ENCODE measurements around the gene RAC3. TPM values are rescaled to one million over a fixed set of nuclear protein-coding genes. Genes with fewer than 3 reads are reported as not detected.

RAC3 gene
- total RNA-seq, 4 donors from 2014 or later: 0.50 to 6.9 (median 0.54) TPM; not detected in 1

DNA sequence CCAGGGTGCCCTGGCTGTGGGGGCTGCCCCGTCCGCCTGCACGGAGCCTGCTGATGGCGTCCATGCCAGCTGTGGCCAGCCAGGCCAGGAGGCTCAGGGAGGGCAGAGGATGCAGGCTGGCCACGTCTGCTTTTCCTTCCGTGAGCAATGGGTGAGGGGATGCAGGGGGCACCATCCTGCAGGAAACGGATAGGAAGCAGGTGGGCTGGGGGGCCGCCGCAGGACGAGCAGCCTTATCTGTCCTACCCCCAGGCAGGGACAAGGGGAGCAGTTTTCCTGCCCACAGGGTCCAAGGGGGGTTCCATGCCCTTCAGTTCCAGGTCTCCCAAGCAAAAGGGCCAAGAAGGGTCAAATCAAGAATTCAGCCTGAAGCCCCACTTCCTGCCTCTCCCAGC, 27.4 kb downstream of the RAC3 start:
- peaks cover 0 to 20% (median 1%) of the 10 kb centered on the region in 3 donors for H3K4me1 ChIP-seq
- no peaks in the 10 kb centered on the region for H3K9me3 ChIP-seq
- no peak overlapping the region for H3K4me3 ChIP-seq
- ATAC-seq: no peak
- H3K27ac ChIP-seq: no peak overlapping the region
- no CpG with 5 or more reads among the region's 10 CpGs for WGBS, 2 donors (ENCODE audit: low coverage in 1 of 2)
- TF ChIP-seq EP300 (IDR thresholded peaks at IDR 0.05) (no peak), POLR2AphosphoS5 (IDR thresholded peaks at IDR 0.05) (no peak), CTCF (IDR thresholded peaks at IDR 0.05) (no peak), POLR2A (IDR thresholded peaks at IDR 0.05) (no peak)
- H3K27me3 ChIP-seq: no peaks in the 10 kb centered on the region
- peaks cover 0 to 100% of the 10 kb centered on the region in 2 donors for H3K36me3 ChIP-seq

- no peak overlapping the region for H3K27ac ChIP-seq
- peaks cover 0 to 20% (median 7%) of the 10 kb centered on the region in 3 donors for H3K4me1 ChIP-seq
- no peaks in the 10 kb centered on the region for H3K27me3 ChIP-seq
- H3K9me3 ChIP-seq: no peaks in the 10 kb centered on the region
- H3K4me3 ChIP-seq: no peak overlapping the region
- no peak for ATAC-seq
- peaks cover 0 to 99% of the 10 kb centered on the region in 2 donors for H3K36me3 ChIP-seq
- TF ChIP-seq CTCF (IDR thresholded peaks at IDR 0.05) (no peak), EP300 (IDR thresholded peaks at IDR 0.05) (no peak), POLR2A (IDR thresholded peaks at IDR 0.05) (no peak), POLR2AphosphoS5 (IDR thresholded peaks at IDR 0.05) (no peak)
- WGBS, 2 donors (ENCODE audit: low coverage in 1 of 2): no CpG with 5 or more reads among the region's 19 CpGs
Observed at GRCh38 chr17:82059272-82060000, 28.0 kb downstream of the RAC3 start.

- Histone ChIP-seq H3K9me3 (no peaks in the 10 kb centered on the region), H3K27me3 (no peaks in the 10 kb centered on the region), H3K27ac (no peak overlapping the region), H3K4me3 (no peak overlapping the region), H3K4me1 (peaks cover 0 to 24% (median 13%) of the 10 kb centered on the region in 3 donors), H3K36me3 (peaks cover 0 to 94% of the 10 kb centered on the region in 2 donors)
- no CpG with 5 or more reads among the region's 16 CpGs for WGBS, 2 donors (ENCODE audit: low coverage in 1 of 2)
- no peak for ATAC-seq
- TF ChIP-seq POLR2A (IDR thresholded peaks at IDR 0.05) (no peak), POLR2AphosphoS5 (IDR thresholded peaks at IDR 0.05) (no peak), CTCF (IDR thresholded peaks at IDR 0.05) (no peak), EP300 (IDR thresholded peaks at IDR 0.05) (no peak)
Observed at GRCh38 chr17:82060001-82060380, 28.5 kb downstream of the RAC3 start.

- TF ChIP-seq POLR2AphosphoS5 (IDR thresholded peaks at IDR 0.05): no peak
- no peak for TF ChIP-seq POLR2A (IDR thresholded peaks at IDR 0.05)
- no peak for TF ChIP-seq CTCF (IDR thresholded peaks at IDR 0.05)
- TF ChIP-seq EP300 (IDR thresholded peaks at IDR 0.05): no peak
- Histone ChIP-seq H3K27ac (no peak overlapping the region), H3K9me3 (no peaks in the 10 kb centered on the region), H3K4me1 (peaks cover 0 to 19% (median 13%) of the 10 kb centered on the region in 3 donors), H3K36me3 (peaks cover 0 to 87% of the 10 kb centered on the region in 2 donors), H3K4me3 (no peak overlapping the region), H3K27me3 (no peaks in the 10 kb centered on the region)
- no peak for ATAC-seq
- WGBS, 2 donors (ENCODE audit: low coverage in 1 of 2): no CpG with 5 or more reads among the region's 14 CpGs
Observed at GRCh38 chr17:82060614-82061013, 29.1 kb downstream of the RAC3 start.

Data from gastroesophageal sphincter (tissue), 4 donors.